ENCODE results near the gene STIL.
A peak's percentile ranks its signal among the peaks of the same experiment; 100 is the strongest.
"Not testable (repeated sequence)": the region's sequence is repeated elsewhere in the genome, so short reads cannot be mapped to it uniquely, and the experiment has no call there.

STIL gene

DNA sequence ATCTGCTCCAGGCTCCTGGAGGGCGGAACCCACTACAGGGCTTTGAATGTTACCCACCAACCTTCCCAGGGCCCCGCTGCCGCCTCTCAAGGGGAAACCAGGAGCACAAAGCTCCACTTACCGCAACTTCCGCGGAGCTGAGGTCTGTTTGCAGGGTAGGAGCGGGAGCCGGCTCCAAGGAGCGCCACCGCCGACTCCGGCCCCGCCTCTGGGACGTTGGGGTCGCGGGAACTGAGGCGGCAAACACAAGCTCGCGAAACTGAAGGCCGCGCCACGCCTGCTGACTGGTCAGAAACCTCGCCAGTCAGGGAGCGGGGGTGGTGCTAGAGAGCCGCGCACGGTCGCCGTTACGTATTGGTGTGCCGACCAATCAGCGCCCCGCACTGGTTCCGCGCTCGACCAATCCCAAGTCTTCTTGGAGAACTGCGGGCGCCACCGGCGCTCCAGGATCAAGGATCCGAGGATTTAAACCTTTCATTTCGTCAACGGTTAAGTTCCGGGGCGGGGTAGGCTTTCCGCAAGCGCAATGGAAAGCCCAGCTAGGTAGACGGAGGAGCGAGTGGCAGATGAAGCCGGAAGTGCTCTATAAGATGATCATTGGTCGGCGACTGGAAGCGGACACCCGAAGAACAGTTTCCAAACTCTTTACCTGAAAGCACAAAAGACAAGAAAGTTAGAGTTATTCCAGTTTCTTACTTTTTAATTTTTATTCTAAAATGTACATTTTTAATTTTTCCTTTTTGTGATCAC lies at the start of gene STIL:
Gene STIL (minus strand): TSS at position 233 of the 750 bp plus-strand sequence. CDS start 3,828 bp downstream, outside the sequence.
- TF ChIP-seq, protein P1, sequence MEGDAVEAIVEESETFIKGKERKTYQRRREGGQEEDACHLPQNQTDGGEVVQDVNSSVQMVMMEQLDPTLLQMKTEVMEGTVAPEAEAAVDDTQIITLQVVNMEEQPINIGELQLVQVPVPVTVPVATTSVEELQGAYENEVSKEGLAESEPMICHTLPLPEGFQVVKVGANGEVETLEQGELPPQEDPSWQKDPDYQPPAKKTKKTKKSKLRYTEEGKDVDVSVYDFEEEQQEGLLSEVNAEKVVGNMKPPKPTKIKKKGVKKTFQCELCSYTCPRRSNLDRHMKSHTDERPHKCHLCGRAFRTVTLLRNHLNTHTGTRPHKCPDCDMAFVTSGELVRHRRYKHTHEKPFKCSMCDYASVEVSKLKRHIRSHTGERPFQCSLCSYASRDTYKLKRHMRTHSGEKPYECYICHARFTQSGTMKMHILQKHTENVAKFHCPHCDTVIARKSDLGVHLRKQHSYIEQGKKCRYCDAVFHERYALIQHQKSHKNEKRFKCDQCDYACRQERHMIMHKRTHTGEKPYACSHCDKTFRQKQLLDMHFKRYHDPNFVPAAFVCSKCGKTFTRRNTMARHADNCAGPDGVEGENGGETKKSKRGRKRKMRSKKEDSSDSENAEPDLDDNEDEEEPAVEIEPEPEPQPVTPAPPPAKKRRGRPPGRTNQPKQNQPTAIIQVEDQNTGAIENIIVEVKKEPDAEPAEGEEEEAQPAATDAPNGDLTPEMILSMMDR (conservative IDR thresholded peaks at IDR 0.05; ENCODE audit: low read depth, low read length): no peak
- H3K4me3 ChIP-seq (ENCODE audit: low read length): peak within 1 kb of the TSS; percentile 94
- peak; percentile 98 for DNase-seq (ENCODE audit: low read depth)

DNA sequence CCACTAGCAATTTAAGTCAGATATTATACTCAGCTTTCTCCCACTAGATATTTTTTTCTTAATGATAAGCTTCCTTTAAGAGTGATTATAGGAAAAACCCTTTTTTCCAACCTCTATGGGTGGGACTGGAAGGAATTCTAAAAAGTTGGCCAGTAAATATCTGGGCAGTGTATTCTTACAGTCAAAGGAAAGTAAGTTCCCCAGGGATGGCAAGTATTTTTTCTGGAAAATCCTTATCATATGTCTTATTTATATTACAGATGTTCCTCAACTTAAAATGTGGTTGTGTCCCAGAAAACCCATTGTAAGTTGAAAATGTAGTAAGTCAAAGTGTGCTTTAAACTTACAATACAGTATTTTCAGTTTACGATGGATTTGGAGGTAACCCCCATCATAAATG lies 48.9 kb upstream of the STIL start:
- TF ChIP-seq, protein P1 (conservative IDR thresholded peaks at IDR 0.05; ENCODE audit: low read depth, low read length): no peak
- no peak for DNase-seq (ENCODE audit: low read depth)
- no peak overlapping the region for H3K4me3 ChIP-seq (ENCODE audit: low read length)

DNA sequence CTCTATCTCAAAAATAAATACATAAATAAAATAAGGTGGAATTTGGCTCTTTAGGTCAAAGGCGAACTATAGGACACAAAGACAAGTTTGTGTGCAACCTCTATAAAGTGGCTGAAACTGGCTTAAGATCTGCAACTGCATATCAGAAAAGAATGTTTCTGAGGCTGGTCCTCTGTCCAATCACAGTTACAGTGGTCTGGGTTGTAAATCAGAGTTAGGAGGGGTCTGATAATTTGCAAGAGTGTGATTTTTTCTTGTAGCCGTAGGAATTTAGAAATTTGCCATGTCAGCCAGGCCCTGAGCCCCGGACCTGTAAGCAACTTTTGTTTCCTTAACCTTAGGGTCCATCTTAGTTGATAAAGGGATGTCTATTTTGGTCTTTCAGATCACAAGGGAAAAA lies 47.4 kb upstream of the STIL start:
- TF ChIP-seq, protein P1 (conservative IDR thresholded peaks at IDR 0.05; ENCODE audit: low read depth, low read length): no peak
- no peak for DNase-seq (ENCODE audit: low read depth)
- H3K4me3 ChIP-seq (ENCODE audit: low read length): no peak overlapping the region

DNA sequence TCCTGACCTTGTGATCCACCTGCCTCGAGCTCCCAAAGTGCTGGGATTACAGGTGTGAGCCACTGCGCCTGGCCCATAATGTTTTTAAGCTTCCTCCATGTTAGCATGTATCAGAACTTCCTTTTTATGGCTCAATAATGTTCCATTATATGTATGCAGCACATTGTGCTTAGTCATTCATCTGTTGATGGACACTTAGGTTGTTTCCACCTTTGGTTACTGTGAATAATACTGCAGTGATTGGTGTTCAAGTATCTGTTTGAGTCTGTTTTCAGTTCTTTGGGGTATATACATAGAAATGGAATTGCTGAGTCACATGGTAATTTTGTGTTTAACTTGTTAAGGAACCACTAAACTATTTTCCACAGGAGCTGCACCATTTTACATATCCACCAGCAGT lies 37.4 kb upstream of the STIL start:
- DNase-seq (ENCODE audit: low read depth): no peak
- TF ChIP-seq, protein P1 (conservative IDR thresholded peaks at IDR 0.05; ENCODE audit: low read depth, low read length): no peak

DNA sequence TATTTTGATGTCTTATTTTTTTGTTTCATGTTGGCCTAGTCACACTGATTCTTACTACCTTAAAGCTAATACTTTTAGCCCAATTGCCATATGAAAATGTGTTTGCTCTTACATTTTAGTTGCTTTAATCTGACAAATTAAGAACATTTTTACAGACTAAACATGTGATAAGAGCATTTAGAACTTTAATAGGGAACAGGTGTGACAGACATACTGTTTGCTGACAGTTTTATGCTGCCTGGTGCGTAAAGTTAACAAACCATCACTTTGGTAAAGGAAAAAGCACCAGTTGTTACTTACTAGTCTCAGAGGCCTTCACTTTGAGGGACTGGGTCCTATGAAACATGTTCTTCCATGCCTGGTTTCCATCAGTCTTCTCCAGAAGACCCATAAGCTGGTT lies 34.3 kb upstream of the STIL start:
- H3K4me3 ChIP-seq (ENCODE audit: low read length): no peak overlapping the region
- DNase-seq (ENCODE audit: low read depth): no peak
- TF ChIP-seq, protein P1 (conservative IDR thresholded peaks at IDR 0.05; ENCODE audit: low read depth, low read length): no peak

More for the DNA sequence above, 37.4 kb upstream of the STIL start:
- H3K4me3 ChIP-seq (ENCODE audit: low read length): no peak overlapping the region

DNA sequence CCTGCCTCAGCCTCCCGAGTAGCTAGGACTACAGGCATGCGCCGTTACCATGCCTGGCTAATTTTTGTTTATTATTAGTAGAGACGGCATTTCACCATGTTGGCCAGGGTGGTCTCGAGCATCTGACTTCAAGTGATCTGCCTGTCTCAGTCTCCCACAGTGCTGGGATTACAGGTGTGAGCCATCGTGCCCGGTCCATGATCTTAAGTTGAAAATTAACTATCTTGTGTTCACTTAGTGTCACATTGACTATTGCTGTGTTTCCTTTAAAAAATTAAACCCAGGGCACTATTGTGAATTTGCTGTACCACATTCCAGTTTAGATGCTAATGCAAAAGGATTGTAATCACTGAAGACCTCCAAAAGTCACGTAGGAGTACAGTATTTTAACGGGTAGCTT lies 33.8 kb upstream of the STIL start:
- DNase-seq (ENCODE audit: low read depth): no peak
- H3K4me3 ChIP-seq (ENCODE audit: low read length): no peak overlapping the region
- TF ChIP-seq, protein P1 (conservative IDR thresholded peaks at IDR 0.05; ENCODE audit: low read depth, low read length): no peak

DNA sequence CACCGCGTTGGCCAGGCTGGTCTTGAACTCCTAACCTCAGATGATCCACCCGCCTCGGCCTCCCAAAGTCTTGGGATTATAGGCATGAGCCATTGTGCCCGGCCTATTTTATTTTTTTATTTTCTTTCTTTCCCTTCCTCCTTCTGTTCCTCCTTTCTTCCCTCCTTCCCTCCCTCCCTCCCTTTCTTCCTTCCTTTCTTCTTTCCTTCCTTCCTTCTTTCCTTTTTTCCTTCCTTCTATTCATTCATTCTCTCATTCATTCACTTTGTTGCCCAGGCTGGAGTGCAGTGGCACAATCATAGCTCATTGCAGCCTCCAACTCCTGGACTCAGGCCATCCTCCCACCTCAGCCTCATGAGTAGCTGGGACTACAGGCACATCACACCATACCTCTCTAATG lies 33.0 kb upstream of the STIL start:
- H3K4me3 ChIP-seq (ENCODE audit: low read length); DNase-seq (ENCODE audit: low read depth): not testable (repeated sequence)

All from retinal pigment epithelial cell (primary cell).